MCF 10A (cell line): Measurements from ENCODE around the gene BRI3BP. TPM values are rescaled to one million over a fixed set of nuclear protein-coding genes. Genes with fewer than 3 reads are reported as not detected.

ENCODE experiments used
- BruUV-seq: library from RNA; stranded (reverse); fragments of 400-500 nt; replicated peaks from 2 replicates; lab custom pipeline; 2021; lab: Mats Ljungman, UMichigan
- CTCF ChIA-PET: fragments of 300-600 bp; sonication (Branson Sonifier 250); formaldehyde crosslinking; extraction: SDS; loops from one replicate; lab custom pipeline; 2021; ENCODE audit warnings: antibody characterized with exemption, inconsistent platforms; lab: Yijun Ruan, JAX
- POLR2A ChIA-PET: fragments of 300-600, 350-650 bp; sonication (Branson Sonifier 250); formaldehyde crosslinking; extraction: SDS; loops from one replicate; lab custom pipeline; 2020; ENCODE audit warnings: antibody characterized with exemption, inconsistent platforms; lab: Yijun Ruan, JAX
- DNase-seq: peaks from one replicate; pipeline ENCODE4 v3.0.0-alpha.2; 2018; ENCODE audit not compliant: unreplicated experiment
- H3K27ac Mint-ChIP-seq: one replicate; pipeline ENCODE4 v1.8.0; 2022; ENCODE audit warnings: mild to moderate bottlenecking, low read depth, mixed read lengths; ENCODE audit not compliant: unreplicated experiment
- H3K27me3 Mint-ChIP-seq: one replicate; pipeline ENCODE4 v1.8.0; 2022; ENCODE audit warnings: mixed read lengths; ENCODE audit not compliant: insufficient read depth, unreplicated experiment
- H3K36me3 Mint-ChIP-seq: one replicate; pipeline ENCODE4 v1.8.0; 2022; ENCODE audit warnings: mild to moderate bottlenecking, moderate library complexity, mixed read lengths; ENCODE audit not compliant: insufficient read depth, unreplicated experiment
- H3K4me1 Mint-ChIP-seq: one replicate; pipeline ENCODE4 v1.8.0; 2022; ENCODE audit warnings: mixed read lengths; ENCODE audit not compliant: insufficient read depth, unreplicated experiment
- H3K4me3 Mint-ChIP-seq: one replicate; pipeline ENCODE4 v1.8.0; 2022; ENCODE audit warnings: mild to moderate bottlenecking, moderate library complexity, mixed read lengths; ENCODE audit not compliant: unreplicated experiment
- H3K9me3 Mint-ChIP-seq: one replicate; pipeline ENCODE4 v1.8.0; 2022; ENCODE audit warnings: mixed read lengths; ENCODE audit not compliant: unreplicated experiment
- CTCF ChIP-seq: fragments of 200-600 bp; IDR thresholded peaks from one replicate; pipeline ENCODE4 v1.8.0; 2022; ENCODE audit warnings: antibody characterized with exemption, mild to moderate bottlenecking; ENCODE audit not compliant: unreplicated experiment
- intact Hi-C: fragments of 100-400 bp; cut with micrococcal nuclease; formaldehyde crosslinking; loops from 2 replicates; pipeline ENCODE4 v1.14.1; 2022
- total RNA-seq: library from RNA; stranded (reverse); gene quantifications from 2 replicates; pipeline ENCODE4 v1.2.3, GENCODE V29; 2022

BRI3BP gene
- total RNA-seq, 1 experiment from 2014 or later: 11.9 TPM

GRCh38 chr12:125001636-125002035 lies 8.2 kb downstream of the BRI3BP start:
- no peak overlapping the region for H3K27ac Mint-ChIP-seq
- no peaks in the 10 kb centered on the region for H3K27me3 Mint-ChIP-seq
- no peaks in the 10 kb centered on the region for H3K4me1 Mint-ChIP-seq
- peaks cover 5% of the 10 kb centered on the region for H3K36me3 Mint-ChIP-seq
- intact Hi-C loops: no loop called here
- no peak for TF ChIP-seq CTCF
- H3K4me3 Mint-ChIP-seq: no peak overlapping the region
- CTCF ChIA-PET: interaction anchor here (0.8 kb wide), 1 partner anchor 36 kb away, joined by 3 read pairs; no protein-coding TSS in a partner anchor
- no peak for DNase-seq
- no TSS peak for BruUV-seq
- POLR2A ChIA-PET: no interaction called here
- H3K9me3 Mint-ChIP-seq: no peaks in the 10 kb centered on the region

- intact Hi-C loops: no loop called here
- H3K27ac Mint-ChIP-seq: no peak overlapping the region
- no TSS peak for BruUV-seq
- POLR2A ChIA-PET: interaction anchor here (0.6 kb wide), 1 partner anchor 317 kb away, joined by 3 read pairs; no protein-coding TSS in a partner anchor
- no peak for TF ChIP-seq CTCF
- DNase-seq: no peak
- no peak overlapping the region for H3K4me3 Mint-ChIP-seq
- H3K36me3 Mint-ChIP-seq: peaks cover 5% of the 10 kb centered on the region
- H3K27me3 Mint-ChIP-seq: no peaks in the 10 kb centered on the region
- H3K4me1 Mint-ChIP-seq: no peaks in the 10 kb centered on the region
- CTCF ChIA-PET: interaction anchor here (1.6 kb wide), 1 partner anchor 96 kb away, joined by 5 read pairs; no protein-coding TSS in a partner anchor
- H3K9me3 Mint-ChIP-seq: no peaks in the 10 kb centered on the region
Observed at GRCh38 chr12:125003021-125003420, 9.6 kb downstream of the BRI3BP start.

GRCh38 chr12:125004621-125005020 lies 11.2 kb downstream of the BRI3BP start:
- intact Hi-C loops: no loop called here
- no peak for TF ChIP-seq CTCF
- Mint-ChIP-seq H3K9me3 (no peaks in the 10 kb centered on the region), H3K27me3 (no peaks in the 10 kb centered on the region), H3K4me1 (no peaks in the 10 kb centered on the region), H3K36me3 (peaks cover 5% of the 10 kb centered on the region), H3K27ac (no peak overlapping the region), H3K4me3 (no peak overlapping the region)
- no peak for DNase-seq
- ChIA-PET CTCF (no interaction called here), POLR2A (no interaction called here)
- no TSS peak for BruUV-seq

- POLR2A ChIA-PET: interaction anchor here (1.5 kb wide), 1 partner anchor 74 kb away, joined by 4 read pairs; no protein-coding TSS in a partner anchor
- Mint-ChIP-seq H3K4me1 (no peaks in the 10 kb centered on the region), H3K4me3 (no peak overlapping the region), H3K27me3 (no peaks in the 10 kb centered on the region), H3K27ac (no peak overlapping the region), H3K9me3 (no peaks in the 10 kb centered on the region), H3K36me3 (peaks cover 5% of the 10 kb centered on the region)
- CTCF ChIA-PET: interaction anchor here (0.6 kb wide), 2 partner anchors 10 to 97 kb away, joined by 3 read pairs; no protein-coding TSS in a partner anchor
- no peak for TF ChIP-seq CTCF
- DNase-seq: no peak
- BruUV-seq: no TSS peak
- intact Hi-C loops: no loop called here
Observed at GRCh38 chr12:125005652-125006051, 12.2 kb downstream of the BRI3BP start.
